OCI-LY1 (cell line): ENCODE results near the gene BMPR1B.
"Not testable (repeated sequence)": the region's sequence is repeated elsewhere in the genome, so short reads cannot be mapped to it uniquely, and the experiment has no call there.

Experiments used
- H2AFZ ChIP-seq: fragments of 200-600 bp; sonication (generic), shearing (Covaris generic); 2 replicates; pipeline ENCODE4 v1.6.0; 2014; ENCODE audit warnings: antibody characterized with exemption, mild to moderate bottlenecking, low read length
- H3F3A ChIP-seq: fragments of 200-600 bp; sonication (generic), shearing (Covaris generic); 2 replicates; pipeline ENCODE4 v1.6.0; 2014; ENCODE audit warnings: mild to moderate bottlenecking, antibody characterized with exemption, low read length, moderate library complexity; ENCODE audit not compliant: insufficient read depth
- H3K27ac ChIP-seq: fragments of 200-600 bp; sonication (generic); 2 replicates; pipeline ENCODE4 v1.5.1; 2014; ENCODE audit warnings: low read length, mixed run types, mild to moderate bottlenecking, low read depth; ENCODE audit not compliant: poor library complexity, severe bottlenecking
- H3K27me3 ChIP-seq: fragments of 200-600 bp; sonication (generic); 2 replicates; pipeline ENCODE4 v1.6.0; 2014; ENCODE audit warnings: antibody characterized with exemption, mild to moderate bottlenecking, low read length, moderate library complexity; ENCODE audit not compliant: insufficient read depth
- H3K36me3 ChIP-seq: fragments of 200-600 bp; sonication (generic); 2 replicates; pipeline ENCODE4 v1.6.1; 2014; ENCODE audit warnings: mild to moderate bottlenecking, antibody characterized with exemption, low read length, moderate library complexity, mixed read lengths; ENCODE audit not compliant: insufficient read depth
- H3K4me1 ChIP-seq: fragments of 200-600 bp; sonication (generic); 2 replicates; pipeline ENCODE4 v1.5.1; 2014; ENCODE audit warnings: mild to moderate bottlenecking, low read length, moderate library complexity; ENCODE audit not compliant: insufficient read depth, severe bottlenecking
- H3K4me2 ChIP-seq: fragments of 200-600 bp; sonication (generic), shearing (Covaris generic); 2 replicates; pipeline ENCODE4 v1.6.1; 2014; ENCODE audit warnings: low read length
- H3K4me3 ChIP-seq: fragments of 200-600 bp; sonication (generic); 2 replicates; pipeline ENCODE4 v1.5.1; 2014; ENCODE audit warnings: low read length, low read depth, mild to moderate bottlenecking, mixed read lengths; ENCODE audit not compliant: poor library complexity, severe bottlenecking
- H3K79me2 ChIP-seq: fragments of 200-600 bp; shearing (Covaris generic); 2 replicates; pipeline ENCODE4 v1.6.1; 2016; ENCODE audit warnings: mixed run types, low read length, mixed read lengths; ENCODE audit not compliant: insufficient read depth
- H3K9ac ChIP-seq: fragments of 200-600 bp; sonication (generic), shearing (Covaris generic); 2 replicates; pipeline ENCODE4 v1.6.1; 2014; ENCODE audit warnings: mild to moderate bottlenecking, low read length, mixed read lengths
- H3K9me2 ChIP-seq: fragments of 200-600 bp; sonication (generic), shearing (Covaris generic); 2 replicates; pipeline ENCODE4 v1.6.1; 2014; ENCODE audit warnings: low read depth, mild to moderate bottlenecking, low read length, mixed read lengths
- H3K9me3 ChIP-seq: fragments of 200-600 bp; shearing (Covaris generic); 2 replicates; pipeline ENCODE4 v1.6.1; 2014; ENCODE audit warnings: low read length, mixed read lengths
- H4K20me1 ChIP-seq: fragments of 200-600 bp; sonication (generic), shearing (Covaris generic); 2 replicates; pipeline ENCODE4 v1.6.0; 2016; ENCODE audit warnings: mild to moderate bottlenecking, low read length; ENCODE audit not compliant: insufficient read depth
- EZH2 ChIP-seq: fragments of 200-600 bp; sonication (generic), shearing (Covaris generic); IDR thresholded peaks from 2 replicates; pipeline ENCODE4 v1.8.0; 2017; ENCODE audit warnings: borderline replicate concordance, mixed run types, mild to moderate bottlenecking, antibody characterized with exemption, low read length, moderate library complexity, mixed read lengths
- TF ChIP-seq, protein P1 (sequence below): fragments of 200-600 bp; sonication (generic), shearing (Covaris generic); IDR thresholded peaks from 2 replicates; pipeline ENCODE4 v1.5.1; 2017; ENCODE audit warnings: mild to moderate bottlenecking, antibody characterized with exemption, low read length, moderate library complexity, mixed read lengths

Gene BMPR1B

DNA sequence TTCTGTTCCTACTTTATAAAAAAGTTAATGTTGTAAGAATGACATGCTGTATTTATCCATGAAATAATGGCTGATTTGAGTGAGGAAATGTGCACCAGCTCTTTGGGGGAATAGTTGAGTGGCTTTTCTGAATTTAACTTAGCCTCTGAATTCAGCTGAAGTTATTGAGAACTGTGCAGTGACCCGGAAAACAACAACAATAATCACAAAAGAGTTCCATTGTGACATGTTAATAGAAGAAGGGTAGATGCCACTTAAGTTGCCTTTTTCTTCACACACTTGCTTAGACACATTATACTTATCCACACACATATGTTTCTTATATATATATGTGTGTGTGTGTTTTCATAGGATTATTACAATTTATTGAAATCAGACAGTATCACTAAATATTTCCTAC is 301.2 kb downstream of the BMPR1B start:
- H3K9me2 ChIP-seq = no peaks in the 10 kb centered on the region
- no peak overlapping the region for H3K27ac ChIP-seq
- no peaks in the 10 kb centered on the region for H3K27me3 ChIP-seq
- no peaks in the 10 kb centered on the region for H3K9me3 ChIP-seq
- no peaks in the 10 kb centered on the region for H3K4me1 ChIP-seq
- H3K36me3 ChIP-seq = no peaks in the 10 kb centered on the region
- no peak overlapping the region for H2AFZ ChIP-seq
- no peak overlapping the region for H3K4me3 ChIP-seq
- no peak overlapping the region for H3K4me2 ChIP-seq
- no peaks in the 10 kb centered on the region for H3K79me2 ChIP-seq
- no peaks in the 10 kb centered on the region for H3F3A ChIP-seq
- no peaks in the 10 kb centered on the region for H4K20me1 ChIP-seq
- no peak for TF ChIP-seq EZH2
- TF ChIP-seq, protein P1, sequence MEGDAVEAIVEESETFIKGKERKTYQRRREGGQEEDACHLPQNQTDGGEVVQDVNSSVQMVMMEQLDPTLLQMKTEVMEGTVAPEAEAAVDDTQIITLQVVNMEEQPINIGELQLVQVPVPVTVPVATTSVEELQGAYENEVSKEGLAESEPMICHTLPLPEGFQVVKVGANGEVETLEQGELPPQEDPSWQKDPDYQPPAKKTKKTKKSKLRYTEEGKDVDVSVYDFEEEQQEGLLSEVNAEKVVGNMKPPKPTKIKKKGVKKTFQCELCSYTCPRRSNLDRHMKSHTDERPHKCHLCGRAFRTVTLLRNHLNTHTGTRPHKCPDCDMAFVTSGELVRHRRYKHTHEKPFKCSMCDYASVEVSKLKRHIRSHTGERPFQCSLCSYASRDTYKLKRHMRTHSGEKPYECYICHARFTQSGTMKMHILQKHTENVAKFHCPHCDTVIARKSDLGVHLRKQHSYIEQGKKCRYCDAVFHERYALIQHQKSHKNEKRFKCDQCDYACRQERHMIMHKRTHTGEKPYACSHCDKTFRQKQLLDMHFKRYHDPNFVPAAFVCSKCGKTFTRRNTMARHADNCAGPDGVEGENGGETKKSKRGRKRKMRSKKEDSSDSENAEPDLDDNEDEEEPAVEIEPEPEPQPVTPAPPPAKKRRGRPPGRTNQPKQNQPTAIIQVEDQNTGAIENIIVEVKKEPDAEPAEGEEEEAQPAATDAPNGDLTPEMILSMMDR = no peak
- H3K9ac ChIP-seq = no peak overlapping the region

GRCh38 chr4:95059663-95060062 is 301.9 kb downstream of the BMPR1B start:
- Histone ChIP-seq H3K79me2 (no peaks in the 10 kb centered on the region), H3K36me3 (no peaks in the 10 kb centered on the region), H2AFZ (no peak overlapping the region), H4K20me1 (no peaks in the 10 kb centered on the region), H3K9me2 (no peaks in the 10 kb centered on the region), H3K4me1 (no peaks in the 10 kb centered on the region), H3K4me3 (no peak overlapping the region), H3K4me2 (no peak overlapping the region), H3K27ac (no peak overlapping the region), H3K27me3 (no peaks in the 10 kb centered on the region), H3F3A (no peaks in the 10 kb centered on the region), H3K9ac (no peak overlapping the region), H3K9me3 (no peaks in the 10 kb centered on the region)
- TF ChIP-seq, protein P1 = no peak
- TF ChIP-seq EZH2 = no peak

DNA sequence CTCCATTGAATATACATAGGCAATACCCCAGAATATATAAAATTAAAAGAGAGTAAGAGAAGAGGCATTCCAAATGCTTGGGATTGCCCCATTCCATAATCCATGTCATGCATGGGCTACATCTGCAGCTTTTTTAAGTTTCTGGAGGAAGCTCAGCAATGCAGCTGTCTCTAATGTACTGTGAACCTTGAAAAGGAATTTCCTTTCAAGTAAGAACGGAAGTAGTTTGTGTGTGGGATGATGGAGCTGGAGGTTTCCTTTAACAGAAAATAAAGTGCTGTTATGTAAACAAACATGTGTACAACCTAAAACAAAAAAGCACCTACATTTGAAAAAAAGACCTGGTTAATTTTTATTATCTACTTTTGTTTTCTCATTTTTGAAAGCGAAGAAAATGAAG is 303.5 kb downstream of the BMPR1B start:
- no peak overlapping the region for H3K4me3 ChIP-seq
- H2AFZ ChIP-seq = no peak overlapping the region
- H3K9me3 ChIP-seq = no peaks in the 10 kb centered on the region
- H3K79me2 ChIP-seq = no peaks in the 10 kb centered on the region
- H3K4me2 ChIP-seq = no peak overlapping the region
- no peaks in the 10 kb centered on the region for H3K9me2 ChIP-seq
- H3K36me3 ChIP-seq = no peaks in the 10 kb centered on the region
- no peaks in the 10 kb centered on the region for H4K20me1 ChIP-seq
- no peak overlapping the region for H3K27ac ChIP-seq
- H3K27me3 ChIP-seq = no peaks in the 10 kb centered on the region
- no peak overlapping the region for H3K9ac ChIP-seq
- no peaks in the 10 kb centered on the region for H3K4me1 ChIP-seq
- H3F3A ChIP-seq = no peaks in the 10 kb centered on the region
- TF ChIP-seq, protein P1 = no peak
- no peak for TF ChIP-seq EZH2

- not testable (repeated sequence) for H3K27ac ChIP-seq, H3F3A ChIP-seq, H3K79me2 ChIP-seq, H3K36me3 ChIP-seq, H3K27me3 ChIP-seq, H2AFZ ChIP-seq, H4K20me1 ChIP-seq, H3K9ac ChIP-seq, H3K4me1 ChIP-seq, H3K4me3 ChIP-seq, H3K9me3 ChIP-seq, H3K9me2 ChIP-seq, H3K4me2 ChIP-seq
Observed at GRCh38 chr4:95061801-95062200, 304.0 kb downstream of the BMPR1B start.
